NCI-H146 treated with DMSO at 0.1 percent for 48 hours (cell line): Measurements from ENCODE around the gene UBALD2.

ENCODE experiments used
- DNase-seq: peaks from one replicate; lab custom pipeline; 2025; ENCODE audit not compliant: unreplicated experiment; lab: John Stamatoyannopoulos, UW

UBALD2 gene

GRCh38 chr17:76317535-76317934 is 52.4 kb downstream of the UBALD2 start:
- no peak for DNase-seq

- DNase-seq = no peak
Measured at GRCh38 chr17:76318586-76318985, 53.4 kb downstream of the UBALD2 start.
